Naive thymus-derived CD4-positive, alpha-beta T cell (primary cell): Measurements from ENCODE around the gene NMRAL1. TPM values are rescaled to one million over a fixed set of nuclear protein-coding genes. Genes with fewer than 3 reads are reported as not detected.

Source experiments
- ATAC-seq: fragments of 150-1000 bp; cut with Tn5 transposase; 2 replicates; pipeline ENCODE4 v1.10.0; 2021; ENCODE audit warnings: mild to moderate bottlenecking, moderate library complexity
- CTCF ChIA-PET: fragments of 350-600 bp; sonication (Branson Sonifier 250); formaldehyde crosslinking; loops from one replicate; lab custom pipeline; 2021; ENCODE audit warnings: antibody characterized with exemption; lab: Charles Lee
- POLR2A ChIA-PET: fragments of 350-600 bp; sonication (Branson Sonifier 250); formaldehyde crosslinking; loops from one replicate; lab custom pipeline; 2021; ENCODE audit warnings: antibody characterized with exemption, inconsistent platforms; lab: Charles Lee
- DNase-seq, 9 donors: peaks; one replicate each; pipeline versions ENCODE4 v3.0.0 to v3.0.0-alpha.2; 2020 to 2022; ENCODE audit warnings: mixed read lengths in 1 of 9
- H3K27ac ChIP-seq: one replicate; pipeline ENCODE4 v1.7.0; 2013; ENCODE audit warnings: mild to moderate bottlenecking, low read depth, low read length, moderate library complexity
- H3K27me3 ChIP-seq, 2 donors: one replicate each; pipeline ENCODE4 v1.7.0; 2013; ENCODE audit warnings: low read length in 2 of 2, mild to moderate bottlenecking in 2 of 2, moderate library complexity in 2 of 2; ENCODE audit not compliant: control insufficient read depth in 2 of 2, insufficient read depth in 2 of 2
- H3K36me3 ChIP-seq, 3 experiments: 1 replicate in 2 of 3; 2 replicates in 1 of 3; pipeline ENCODE4 v1.7.0; 2013; ENCODE audit warnings: low read length in 3 of 3, mild to moderate bottlenecking in 3 of 3, moderate library complexity in 1 of 3; ENCODE audit not compliant: insufficient read depth in 3 of 3, control insufficient read depth in 2 of 3
- H3K4me1 ChIP-seq, 2 donors: one replicate each; pipeline ENCODE4 v1.7.0; 2013; ENCODE audit warnings: low read length in 2 of 2, mild to moderate bottlenecking in 2 of 2, moderate library complexity in 1 of 2; ENCODE audit not compliant: control insufficient read depth in 2 of 2, insufficient read depth in 2 of 2
- H3K4me3 ChIP-seq: 2 replicates; pipeline ENCODE4 v1.7.0; 2013; ENCODE audit warnings: mild to moderate bottlenecking, low read length
- H3K9me3 ChIP-seq, 3 experiments: 1 replicate in 2 of 3; 2 replicates in 1 of 3; pipeline ENCODE4 v1.7.0; 2013; ENCODE audit warnings: low read length in 3 of 3; ENCODE audit not compliant: control insufficient read depth in 2 of 3
- H3K27ac Mint-ChIP-seq, 9 donors: one replicate each; pipeline ENCODE4 v1.8.0; 2020 to 2022; ENCODE audit warnings: mixed read lengths in 9 of 9, mild to moderate bottlenecking in 8 of 9, moderate library complexity in 5 of 9, inconsistent platforms in 2 of 9
- H3K27me3 Mint-ChIP-seq, 5 donors: one replicate each; pipeline ENCODE4 v1.8.0; 2021 to 2022; ENCODE audit warnings: mixed read lengths in 5 of 5, mild to moderate bottlenecking in 1 of 5
- H3K36me3 Mint-ChIP-seq, 5 donors: one replicate each; pipeline ENCODE4 v1.8.0; 2020 to 2022; ENCODE audit warnings: mixed read lengths in 5 of 5, mild to moderate bottlenecking in 3 of 5, inconsistent platforms in 1 of 5
- H3K4me1 Mint-ChIP-seq, 7 donors: one replicate each; pipeline ENCODE4 v1.8.0; 2020 to 2022; ENCODE audit warnings: mixed read lengths in 7 of 7, mild to moderate bottlenecking in 3 of 7, inconsistent platforms in 1 of 7
- H3K4me3 Mint-ChIP-seq, 10 donors: one replicate each; pipeline ENCODE4 v1.8.0; 2020 to 2022; ENCODE audit warnings: mild to moderate bottlenecking in 10 of 10, mixed read lengths in 10 of 10, moderate library complexity in 6 of 10, inconsistent platforms in 2 of 10
- H3K9me3 Mint-ChIP-seq, 11 donors: one replicate each; pipeline ENCODE4 v1.8.0; 2020 to 2022; ENCODE audit warnings: mixed read lengths in 11 of 11, mild to moderate bottlenecking in 4 of 11, inconsistent platforms in 1 of 11, moderate library complexity in 1 of 11
- intact Hi-C, 2 donors: fragments of 100-400 bp; cut with micrococcal nuclease; formaldehyde crosslinking; loops; one replicate each; pipeline ENCODE4 v1.15.1; 2023
- polyA plus RNA-seq, 2 donors: library from polyadenylated mRNA; unstranded; fragments of 300-500 nt; fragmentation: Illumina TruSeq; gene quantifications; one replicate each; pipeline ENCODE4 v1.2.3, GENCODE V29; 2021
- total RNA-seq, 6 experiments: library from RNA in 5 of 6; stranded (reverse) in 5 of 6; gene quantifications; 1 replicate in 5 of 6; 2 replicates in 1 of 6; pipeline ENCODE4 v1.2.3 and lab custom pipeline; 2021 to 2026

Gene NMRAL1
- total and polyA plus RNA-seq, 7 experiments from 2014 or later, result 34.2 to 81.8 (median 58.8) TPM

GRCh38 chr16:4508806-4509205, 34.4 kb upstream of the NMRAL1 start:
- peaks cover 9 to 40% (median 18%) of the 10 kb centered on the region in 5 donors for H3K36me3 Mint-ChIP-seq
- peaks cover 35 to 37% of the 10 kb centered on the region in 2 donors for H3K4me1 ChIP-seq
- intact Hi-C loops, result loop anchor here in 1 of 2 donors (5.0 kb wide), 1 partner anchor 113 kb away; the partner anchor contains the start of gene MGRN1

GRCh38 chr16:4507588-4508345, 33.3 kb upstream of the NMRAL1 start:
- intact Hi-C loops, result loop anchor here in 1 of 2 donors (2.0 to 5.0 kb wide), 2 partner anchors 31 to 115 kb away; partner anchors contain the start of genes CDIP1 and MGRN1
- Histone ChIP-seq H3K36me3 (peaks cover 19 to 61% (median 25%) of the 10 kb centered on the region in 3 experiments), H3K9me3 (no peaks in the 10 kb centered on the region), H3K4me1 (peaks cover 40 to 45% of the 10 kb centered on the region in 2 donors), H3K27ac (peak overlapping the region; percentile 93), H3K4me3 (no peak overlapping the region), H3K27me3 (no peaks in the 10 kb centered on the region)
- Mint-ChIP-seq H3K27me3 (no peaks in the 10 kb centered on the region), H3K36me3 (peaks cover 9 to 44% (median 18%) of the 10 kb centered on the region in 5 donors), H3K4me3 (peak overlapping the region in 2 of 10 donors; percentile 9 to 87), H3K4me1 (peaks cover 35 to 75% (median 58%) of the 10 kb centered on the region in 7 donors), H3K27ac (peak overlapping the region; percentile 13 to 100 (median 99)), H3K9me3 (no peaks in the 10 kb centered on the region)
- no peak for DNase-seq
- CTCF ChIA-PET, result interaction anchor here (0.7 to 6.4 kb wide), 10 partner anchors 7 to 117 kb away, joined by 4 to 71 read pairs (median 6); partner anchors contain the start of genes HMOX2, MGRN1 and NMRAL1
- ATAC-seq, result no peak
- POLR2A ChIA-PET, result interaction anchor here (0.9 to 11.2 kb wide), 11 partner anchors 8 to 159 kb away, joined by 3 to 216 read pairs (median 5); partner anchors contain the start of genes HMOX2 and NMRAL1

More at GRCh38 chr16:4508806-4509205, 34.4 kb upstream of the NMRAL1 start:
- peak overlapping the region in 6 of 9 donors; percentile 14 to 99 (median 52) for H3K27ac Mint-ChIP-seq
- no peak for ATAC-seq
- H3K27me3 Mint-ChIP-seq, result no peaks in the 10 kb centered on the region
- no peaks in the 10 kb centered on the region for H3K27me3 ChIP-seq
- H3K4me3 ChIP-seq, result no peak overlapping the region
- POLR2A ChIA-PET, result interaction anchor here (0.9 to 11.2 kb wide), 7 partner anchors 10 to 77 kb away, joined by 3 to 216 read pairs (median 5); partner anchors contain the start of genes HMOX2 and NMRAL1
- peaks cover 19 to 71% (median 25%) of the 10 kb centered on the region in 3 experiments for H3K36me3 ChIP-seq
- H3K9me3 Mint-ChIP-seq, result no peaks in the 10 kb centered on the region
- CTCF ChIA-PET, result interaction anchor here (0.7 to 6.4 kb wide), 7 partner anchors 9 to 93 kb away, joined by 3 to 71 read pairs (median 4); partner anchors contain the start of genes HMOX2 and NMRAL1
- H3K27ac ChIP-seq, result peak overlapping the region; percentile 93
- DNase-seq, result no peak
- H3K4me3 Mint-ChIP-seq, result no peak overlapping the region
- peaks cover 27 to 73% (median 53%) of the 10 kb centered on the region in 7 donors for H3K4me1 Mint-ChIP-seq
- H3K9me3 ChIP-seq, result no peaks in the 10 kb centered on the region

GRCh38 chr16:4506450-4506849, 32.0 kb upstream of the NMRAL1 start:
- no peaks in the 10 kb centered on the region for H3K27me3 Mint-ChIP-seq
- Histone ChIP-seq H3K4me1 (peaks cover 40 to 58% of the 10 kb centered on the region in 2 donors), H3K27ac (peak overlapping the region; percentile 93), H3K36me3 (peaks cover 19 to 48% (median 25%) of the 10 kb centered on the region in 3 experiments), H3K4me3 (peak overlapping the region; percentile 55), H3K27me3 (no peaks in the 10 kb centered on the region), H3K9me3 (no peaks in the 10 kb centered on the region)
- ATAC-seq, result peak; percentile 58
- peak overlapping the region; percentile 71 to 87 (median 80) for H3K4me3 Mint-ChIP-seq
- peak in 8 of 9 donors; percentile 40 to 75 (median 65) for DNase-seq
- peak overlapping the region; percentile 94 to 100 (median 99) for H3K27ac Mint-ChIP-seq
- CTCF ChIA-PET, result interaction anchor here (0.5 to 6.4 kb wide), 21 partner anchors 9 to 154 kb away, joined by 3 to 71 read pairs (median 5); partner anchors contain the start of genes CDIP1, HMOX2, MGRN1 and NMRAL1
- intact Hi-C loops, result loop anchor here (1.0 to 5.0 kb wide), 5 partner anchors 32 to 116 kb away; partner anchors contain the start of genes CDIP1 (in 2 of the 2) and MGRN1 (in 1 of the 2)
- no peaks in the 10 kb centered on the region for H3K9me3 Mint-ChIP-seq
- peaks cover 39 to 77% (median 60%) of the 10 kb centered on the region in 7 donors for H3K4me1 Mint-ChIP-seq
- POLR2A ChIA-PET, result interaction anchor here (1.0 to 11.2 kb wide), 13 partner anchors 8 to 110 kb away, joined by 3 to 216 read pairs (median 5); partner anchors contain the start of genes CDIP1, HMOX2 and NMRAL1
- H3K36me3 Mint-ChIP-seq, result peaks cover 8 to 36% (median 18%) of the 10 kb centered on the region in 5 donors

GRCh38 chr16:4505356-4506147, 31.1 kb upstream of the NMRAL1 start:
- CTCF ChIA-PET, result interaction anchor here (0.6 to 6.4 kb wide), 28 partner anchors 9 to 180 kb away, joined by 3 to 71 read pairs (median 4); partner anchors contain the start of genes CDIP1, HMOX2, MGRN1 and NMRAL1
- Histone ChIP-seq H3K4me1 (peaks cover 40 to 67% of the 10 kb centered on the region in 2 donors), H3K4me3 (peak overlapping the region; percentile 55), H3K9me3 (no peaks in the 10 kb centered on the region), H3K36me3 (peaks cover 17 to 39% (median 19%) of the 10 kb centered on the region in 3 experiments), H3K27me3 (no peaks in the 10 kb centered on the region), H3K27ac (peak overlapping the region; percentile 93)
- no peaks in the 10 kb centered on the region for H3K9me3 Mint-ChIP-seq
- H3K4me3 Mint-ChIP-seq, result peak overlapping the region; percentile 71 to 87 (median 80)
- H3K36me3 Mint-ChIP-seq, result peaks cover 0 to 29% (median 12%) of the 10 kb centered on the region in 5 donors
- POLR2A ChIA-PET, result interaction anchor here (0.6 to 11.2 kb wide), 24 partner anchors 9 to 252 kb away, joined by 3 to 216 read pairs (median 5); partner anchors contain the start of genes ANKS3, CDIP1, CORO7 and DNAAF8
- intact Hi-C loops, result loop anchor here (1.0 to 5.0 kb wide), 13 partner anchors 10 to 342 kb away; partner anchors contain the start of genes CDIP1 (in 2 of the 2), HMOX2 (in 2 of the 2), MGRN1 (in 2 of the 2) and DNAJA3 (in 1 of the 2)
- H3K4me1 Mint-ChIP-seq, result peaks cover 42 to 78% (median 67%) of the 10 kb centered on the region in 7 donors
- H3K27ac Mint-ChIP-seq, result peak overlapping the region; percentile 94 to 100 (median 99)
- ATAC-seq, result peak; percentile 95
- no peaks in the 10 kb centered on the region for H3K27me3 Mint-ChIP-seq
- DNase-seq, result peak; percentile 39 to 95 (median 91)

GRCh38 chr16:4501071-4501478, 26.6 kb upstream of the NMRAL1 start:
- H3K9me3 Mint-ChIP-seq, result no peaks in the 10 kb centered on the region
- intact Hi-C loops, result no loop called here
- peaks cover 62 to 98% (median 88%) of the 10 kb centered on the region in 7 donors for H3K4me1 Mint-ChIP-seq
- CTCF ChIA-PET, result interaction anchor here (1.0 to 4.9 kb wide), 5 partner anchors 11 to 123 kb away, joined by 3 to 29 read pairs (median 4); partner anchors contain the start of gene MGRN1
- peaks cover 3 to 34% (median 14%) of the 10 kb centered on the region in 5 donors for H3K36me3 Mint-ChIP-seq
- POLR2A ChIA-PET, result interaction anchor here (0.6 to 11.2 kb wide), 9 partner anchors 8 to 1349 kb away, joined by 3 to 216 read pairs (median 5); partner anchors contain the start of genes CDIP1, HMOX2 and NMRAL1
- H3K36me3 ChIP-seq, result peaks cover 0 to 10% (median 5%) of the 10 kb centered on the region in 3 experiments
- no peaks in the 10 kb centered on the region for H3K9me3 ChIP-seq
- H3K4me1 ChIP-seq, result peaks cover 33 to 86% of the 10 kb centered on the region in 2 donors
- H3K4me3 Mint-ChIP-seq, result peak overlapping the region in 7 of 10 donors; percentile 12 to 85 (median 76)
- ATAC-seq (no peak), DNase-seq (no peak)
- no peaks in the 10 kb centered on the region for H3K27me3 Mint-ChIP-seq
- no peaks in the 10 kb centered on the region for H3K27me3 ChIP-seq
- peak overlapping the region; percentile 61 for H3K27ac ChIP-seq
- no peak overlapping the region for H3K4me3 ChIP-seq
- H3K27ac Mint-ChIP-seq, result peak overlapping the region in 8 of 9 donors; percentile 90 to 100 (median 97)
